Left ventricle myocardium inferior (tissue), 1 donor: ENCODE measurements around the gene GPRC6A. TPM values are rescaled to one million over a fixed set of nuclear protein-coding genes. Genes with fewer than 3 reads are reported as not detected.

ENCODE experiments used
- DNase-seq: peaks from one replicate; pipeline ENCODE4 v3.0.0-alpha.2; 2020
- H3K27ac ChIP-seq: fragments of 200-600 bp; replicated peaks from 2 replicates; pipeline ENCODE4 v1.8.0; 2021
- H3K27me3 ChIP-seq: fragments of 200-600 bp; 2 replicates; pipeline ENCODE4 v1.8.0; 2021; ENCODE audit warnings: low read depth
- H3K36me3 ChIP-seq: fragments of 200-600 bp; 2 replicates; pipeline ENCODE4 v1.8.0; 2021
- H3K4me1 ChIP-seq: fragments of 200-600 bp; 2 replicates; pipeline ENCODE4 v1.8.0; 2021
- H3K4me3 ChIP-seq: fragments of 200-600 bp; 2 replicates; pipeline ENCODE4 v1.8.0; 2021; ENCODE audit warnings: mild to moderate bottlenecking, moderate library complexity
- H3K9me3 ChIP-seq: fragments of 200-600 bp; replicated peaks from 2 replicates; pipeline ENCODE4 v1.8.0; 2021
- CTCF ChIP-seq: fragments of 200-600 bp; IDR thresholded peaks from 2 replicates; pipeline ENCODE4 v1.8.0; 2021; ENCODE audit warnings: antibody characterized with exemption, mild to moderate bottlenecking, borderline replicate concordance
- intact Hi-C: fragments of 100-400 bp; cut with micrococcal nuclease; formaldehyde crosslinking; loops from one replicate; pipeline ENCODE4 v1.11.0; 2022
- total RNA-seq: library from RNA; stranded (reverse); fragmentation: NEBNext Ultra II Directional; extraction: Animal tissue kit (Norgen Biotek cat#: 25700); gene quantifications from one replicate; pipeline ENCODE4 v1.2.1, GENCODE V29; 2021
- donor health status: DM: no; HTN: yes; CAD: no; lungs with severe emphysema.

Gene GPRC6A
- total RNA-seq, 1 donor from 2014 or later, result not detected

GRCh38 chr6:116872771-116873170 lies 43.9 kb upstream of the GPRC6A start:
- no peak for TF ChIP-seq CTCF
- Histone ChIP-seq H3K27ac (no peak overlapping the region), H3K27me3 (peaks cover 82% of the 10 kb centered on the region), H3K4me1 (peaks cover 13% of the 10 kb centered on the region), H3K4me3 (no peak overlapping the region), H3K9me3 (peaks cover 23% of the 10 kb centered on the region), H3K36me3 (no peaks in the 10 kb centered on the region)
- no peak for DNase-seq
- intact Hi-C loops, result no loop called here

- DNase-seq, result no peak
- Histone ChIP-seq H3K36me3 (no peaks in the 10 kb centered on the region), H3K4me3 (no peak overlapping the region), H3K9me3 (peaks cover 16% of the 10 kb centered on the region), H3K27me3 (peaks cover 19% of the 10 kb centered on the region), H3K4me1 (no peaks in the 10 kb centered on the region), H3K27ac (no peak overlapping the region)
- TF ChIP-seq CTCF, result no peak
- intact Hi-C loops, result no loop called here
Measured at GRCh38 chr6:116866281-116866871, 37.5 kb upstream of the GPRC6A start.

GRCh38 chr6:116859264-116859663 lies 30.4 kb upstream of the GPRC6A start:
- TF ChIP-seq CTCF, result no peak
- no peak overlapping the region for H3K27ac ChIP-seq
- no peak for DNase-seq
- H3K4me1 ChIP-seq, result no peaks in the 10 kb centered on the region
- intact Hi-C loops, result no loop called here
- peaks cover 73% of the 10 kb centered on the region for H3K9me3 ChIP-seq
- no peaks in the 10 kb centered on the region for H3K36me3 ChIP-seq
- H3K4me3 ChIP-seq, result no peak overlapping the region
- H3K27me3 ChIP-seq, result no peaks in the 10 kb centered on the region

- no peaks in the 10 kb centered on the region for H3K36me3 ChIP-seq
- intact Hi-C loops, result no loop called here
Measured at GRCh38 chr6:116858060-116858459, 29.2 kb upstream of the GPRC6A start.

GRCh38 chr6:116847227-116847626 lies 18.3 kb upstream of the GPRC6A start:
- intact Hi-C loops, result loop anchor here (10.0 kb wide), 1 partner anchor 62 kb away; no protein-coding TSS in a partner anchor

More at GRCh38 chr6:116858060-116858459, 29.2 kb upstream of the GPRC6A start:
- H3K9me3 ChIP-seq, result peaks cover 82% of the 10 kb centered on the region
- H3K4me1 ChIP-seq, result no peaks in the 10 kb centered on the region
- TF ChIP-seq CTCF, result no peak
- H3K27me3 ChIP-seq, result no peaks in the 10 kb centered on the region
- no peak for DNase-seq
- no peak overlapping the region for H3K4me3 ChIP-seq
- H3K27ac ChIP-seq, result no peak overlapping the region

More at GRCh38 chr6:116847227-116847626, 18.3 kb upstream of the GPRC6A start:
- Histone ChIP-seq H3K4me1 (no peaks in the 10 kb centered on the region), H3K4me3 (no peak overlapping the region), H3K27ac (no peak overlapping the region), H3K36me3 (no peaks in the 10 kb centered on the region), H3K27me3 (no peaks in the 10 kb centered on the region), H3K9me3 (peaks cover 9% of the 10 kb centered on the region)
- TF ChIP-seq CTCF, result peak; percentile 28
- DNase-seq, result no peak
